Hepatocyte (in vitro differentiated cells): Measurements from ENCODE around the gene DRAM1. TPM values are rescaled to one million over a fixed set of nuclear protein-coding genes. Genes with fewer than 3 reads are reported as not detected.

Experiments used
- DNase-seq: peaks from one replicate; pipeline ENCODE4 v3.0.0-alpha.2; 2016; ENCODE audit warnings: low spot score
- H2AFZ ChIP-seq: fragments of 200-600 bp; sonication (generic); 2 replicates; pipeline ENCODE4 v1.6.0; 2016; ENCODE audit warnings: antibody characterized with exemption, mild to moderate bottlenecking
- H3K27ac ChIP-seq: fragments of 200-600 bp; sonication (generic); 2 replicates; pipeline ENCODE4 v1.5.1; 2016; ENCODE audit warnings: mild to moderate bottlenecking
- H3K27me3 ChIP-seq: fragments of 200-600 bp; sonication (generic); 2 replicates; pipeline ENCODE4 v1.6.1; 2016
- H3K36me3 ChIP-seq: fragments of 200-600 bp; sonication (generic); replicated peaks from 2 replicates; pipeline ENCODE4 v1.5.1; 2016; ENCODE audit warnings: low read depth; ENCODE audit not compliant: insufficient read depth
- H3K4me1 ChIP-seq: fragments of 200-600 bp; sonication (generic); 2 replicates; pipeline ENCODE4 v1.5.1; 2016; ENCODE audit warnings: mild to moderate bottlenecking, moderate library complexity; ENCODE audit not compliant: insufficient read depth
- H3K4me2 ChIP-seq: fragments of 200-600 bp; sonication (generic); 2 replicates; pipeline ENCODE4 v1.6.0; 2016
- H3K4me3 ChIP-seq: fragments of 200-600 bp; sonication (generic); 2 replicates; pipeline ENCODE4 v1.5.1; 2016; ENCODE audit warnings: mild to moderate bottlenecking
- H3K79me2 ChIP-seq: fragments of 200-600 bp; sonication (generic); 2 replicates; pipeline ENCODE4 v1.6.0; 2017; ENCODE audit warnings: mild to moderate bottlenecking
- H3K9me2 ChIP-seq: fragments of 200-600 bp; sonication (generic); replicated peaks from 2 replicates; pipeline ENCODE4 v1.6.0; 2017; ENCODE audit warnings: mild to moderate bottlenecking; ENCODE audit not compliant: insufficient read depth
- H3K9me3 ChIP-seq: fragments of 200-600 bp; sonication (generic); 2 replicates; pipeline ENCODE4 v1.5.1; 2016; ENCODE audit warnings: low read depth, mild to moderate bottlenecking
- H4K20me1 ChIP-seq: fragments of 200-600 bp; sonication (generic); 2 replicates; pipeline ENCODE4 v1.6.0; 2016; ENCODE audit warnings: mild to moderate bottlenecking; ENCODE audit not compliant: insufficient read depth, poor library complexity, severe bottlenecking
- CTCF ChIP-seq: fragments of 200-600 bp; sonication (generic); IDR thresholded peaks from 2 replicates; pipeline ENCODE4 v1.5.1; 2016; ENCODE audit warnings: antibody characterized with exemption, mild to moderate bottlenecking; ENCODE audit not compliant: poor library complexity
- EZH2 ChIP-seq: fragments of 200-600 bp; sonication (generic); IDR thresholded peaks from 2 replicates; pipeline ENCODE4 v1.6.1; 2016; ENCODE audit warnings: antibody characterized with exemption, mild to moderate bottlenecking, borderline replicate concordance
- EZH2phosphoT487 ChIP-seq: fragments of 200-600 bp; sonication (generic); IDR thresholded peaks from one replicate; pipeline ENCODE4 v1.6.1; 2018; ENCODE audit warnings: antibody characterized with exemption, mild to moderate bottlenecking, low read depth, moderate library complexity; ENCODE audit not compliant: unreplicated experiment, severe bottlenecking
- WGBS: methylation state at CpG from one replicate; pipeline ENCODE4 v1.1.6; 2016; ENCODE audit warnings: low lambda C conversion rate; ENCODE audit errors: missing lambda C conversion rate; 5-methylcytosine and 5-hydroxymethylcytosine counted together
- polyA plus RNA-seq: library from polyadenylated mRNA; unstranded; fragments of >200 nt; fragmentation: Nextera tagmentation; extraction: Ambion mirVana; gene quantifications from 2 replicates; pipeline ENCODE4 v1.2.1, GENCODE V29; 2016
- total RNA-seq: library from RNA; depleted of rRNA; stranded (reverse); fragments of >200 nt; gene quantifications from 2 replicates; pipeline ENCODE4 v1.2.3, GENCODE V29; 2014

DRAM1 gene
- total and polyA plus RNA-seq, 2 experiments from 2014 or later = 26.0 to 28.2 TPM

GRCh38 chr12:101959607-101960006, 82.2 kb downstream of the DRAM1 start:
- Histone ChIP-seq H3K36me3 (no peaks in the 10 kb centered on the region), H2AFZ (no peak overlapping the region), H3K27me3 (no peaks in the 10 kb centered on the region), H3K4me3 (no peak overlapping the region), H3K9me3 (no peaks in the 10 kb centered on the region), H3K79me2 (no peaks in the 10 kb centered on the region), H3K27ac (no peak overlapping the region), H3K4me1 (peaks cover 6% of the 10 kb centered on the region), H4K20me1 (no peaks in the 10 kb centered on the region), H3K4me2 (no peak overlapping the region), H3K9me2 (no peaks in the 10 kb centered on the region)
- no peak for DNase-seq
- WGBS = 98% methylated on average over 2 of the region's 2 CpGs
- TF ChIP-seq EZH2 (no peak), EZH2phosphoT487 (no peak), CTCF (no peak)

- H3K36me3 ChIP-seq = no peaks in the 10 kb centered on the region
- no peaks in the 10 kb centered on the region for H3K79me2 ChIP-seq
- TF ChIP-seq EZH2 (no peak), EZH2phosphoT487 (no peak), CTCF (no peak)
- no peaks in the 10 kb centered on the region for H3K9me3 ChIP-seq
- no peak overlapping the region for H2AFZ ChIP-seq
- no peak for DNase-seq
- WGBS = 89% methylated on average over 1 of the region's 1 CpG
- H4K20me1 ChIP-seq = no peaks in the 10 kb centered on the region
- no peaks in the 10 kb centered on the region for H3K9me2 ChIP-seq
- H3K4me3 ChIP-seq = no peak overlapping the region
- no peak overlapping the region for H3K27ac ChIP-seq
- no peaks in the 10 kb centered on the region for H3K27me3 ChIP-seq
- peaks cover 4% of the 10 kb centered on the region for H3K4me1 ChIP-seq
- H3K4me2 ChIP-seq = no peak overlapping the region
These were observed 85.1 kb downstream of the DRAM1 start for GRCh38 chr12:101962486-101962885.

- H2AFZ ChIP-seq = no peak overlapping the region
- no peaks in the 10 kb centered on the region for H3K4me1 ChIP-seq
- no peaks in the 10 kb centered on the region for H3K79me2 ChIP-seq
- no peaks in the 10 kb centered on the region for H3K9me3 ChIP-seq
- H3K27ac ChIP-seq = no peak overlapping the region
- WGBS = 59% methylated on average over 1 of the region's 1 CpG
- H3K9me2 ChIP-seq = no peaks in the 10 kb centered on the region
- H3K4me3 ChIP-seq = no peak overlapping the region
- no peak overlapping the region for H3K4me2 ChIP-seq
- no peaks in the 10 kb centered on the region for H3K36me3 ChIP-seq
- TF ChIP-seq EZH2phosphoT487 (no peak), EZH2 (no peak), CTCF (no peak)
- DNase-seq = no peak
- H4K20me1 ChIP-seq = no peaks in the 10 kb centered on the region
- H3K27me3 ChIP-seq = no peaks in the 10 kb centered on the region
These were observed 86.3 kb downstream of the DRAM1 start for GRCh38 chr12:101963697-101964096.

GRCh38 chr12:101966496-101966895, 89.1 kb downstream of the DRAM1 start:
- no peak for DNase-seq
- Histone ChIP-seq H3K27me3 (no peaks in the 10 kb centered on the region), H3K4me1 (no peaks in the 10 kb centered on the region), H3K36me3 (no peaks in the 10 kb centered on the region), H4K20me1 (no peaks in the 10 kb centered on the region), H3K79me2 (no peaks in the 10 kb centered on the region), H3K4me3 (no peak overlapping the region), H3K4me2 (no peak overlapping the region), H3K9me2 (no peaks in the 10 kb centered on the region), H3K27ac (no peak overlapping the region), H2AFZ (no peak overlapping the region), H3K9me3 (no peaks in the 10 kb centered on the region)
- no peak for TF ChIP-seq EZH2phosphoT487
- no peak for TF ChIP-seq CTCF
- no peak for TF ChIP-seq EZH2
- 69% methylated on average over 1 of the region's 1 CpG for WGBS
